Iris pigment epithelial cell (primary cell): ENCODE data around the gene PRKCSH.

Source experiments
- DNase-seq: peaks from one replicate; pipeline ENCODE4 v3.0.0-alpha.2; 2011; ENCODE audit warnings: low read depth

The PRKCSH gene

GRCh38 chr19:11499220-11499726 is 63.8 kb downstream of the PRKCSH start:
- DNase-seq, result no peak

DNA sequence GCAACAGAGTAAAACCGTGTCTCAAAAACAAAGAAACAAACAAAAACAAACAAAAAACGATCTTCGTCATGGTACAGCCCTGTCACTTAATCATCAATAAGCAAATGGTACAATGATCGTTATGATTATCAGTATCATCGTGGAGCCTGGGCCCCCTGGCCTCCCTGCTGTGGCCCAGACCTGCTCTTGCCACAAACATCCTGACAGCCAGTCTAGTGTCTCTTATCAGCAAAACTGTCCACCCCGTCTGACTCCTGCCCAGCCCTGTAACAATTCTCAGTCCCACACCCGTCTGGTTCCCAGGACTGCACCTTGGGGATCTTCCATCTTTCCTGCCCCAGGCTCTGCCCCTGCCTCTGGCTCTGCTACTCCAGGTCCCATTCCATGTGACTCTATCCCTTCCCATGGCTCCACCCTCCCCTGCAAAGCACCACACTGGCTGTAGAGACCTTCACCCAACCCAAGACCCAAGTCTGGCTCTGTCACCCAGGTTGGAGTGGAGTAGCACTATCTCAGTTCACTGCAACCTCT is 64.5 kb downstream of the PRKCSH start:
- no peak for DNase-seq
